Measurements from ENCODE around the gene CTNNA3. TPM values are rescaled to one million over a fixed set of nuclear protein-coding genes. Genes with fewer than 3 reads are reported as not detected.

Gene CTNNA3
- total and polyA plus RNA-seq, 2 donors (not counting 3 experiments of a cell fraction or from before 2014, with no cell fraction given) = not detected

DNA sequence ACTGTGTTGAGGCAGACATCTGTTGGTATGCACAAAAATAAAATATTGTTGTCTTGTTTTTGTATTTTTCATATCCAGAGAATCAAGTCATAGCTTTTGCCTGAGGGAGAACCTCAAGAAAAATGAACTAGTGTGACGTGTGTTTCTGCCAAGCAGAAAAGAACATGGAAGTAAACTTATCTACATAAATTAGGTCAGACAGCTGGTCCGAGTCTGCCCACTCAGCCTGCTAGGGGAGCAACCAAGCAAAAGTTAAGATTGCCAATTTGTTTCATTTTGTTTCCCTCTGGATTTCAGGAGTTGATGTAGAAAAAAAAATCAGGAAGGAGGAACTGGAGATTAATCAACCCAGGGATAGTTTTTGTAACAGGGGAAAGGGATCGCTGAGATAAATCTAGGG, 1342.6 kb downstream of the CTNNA3 start:
- BruUV-seq (replicated peaks) = no TSS peak
- Histone ChIP-seq H3K9me1 (replicated peaks; ENCODE audit: control insufficient read depth, extremely low read depth, insufficient read depth, low read length) (no peaks in the 10 kb centered on the region), H3K4me3 (replicated peaks in 1 of 3; ENCODE audit: insufficient read depth in 1 of 3, low read depth in 1 of 3, low read length in 3 of 3) (no peak overlapping the region), H2AFZ (ENCODE audit: low read depth, low read length) (no peak overlapping the region), H4K20me1 (replicated peaks; ENCODE audit: control insufficient read depth, extremely low read depth, insufficient read depth, low read length) (no peaks in the 10 kb centered on the region), H3K4me2 (ENCODE audit: insufficient read depth, low read length) (no peak overlapping the region), H3K4me1 (ENCODE audit: control insufficient read depth, extremely low read depth, insufficient read depth, low read length) (no peaks in the 10 kb centered on the region), H3K79me2 (ENCODE audit: control insufficient read depth, insufficient read depth, low read length) (no peaks in the 10 kb centered on the region), H3K9ac (replicated peaks; ENCODE audit: extremely low read depth, insufficient read depth, low read length) (no peak overlapping the region), H3K27me3 (ENCODE audit: control insufficient read depth in 2 of 2, insufficient read depth in 2 of 2, low read length in 2 of 2) (no peaks in the 10 kb centered on the region), H3K9me3 (replicated peaks; ENCODE audit: control insufficient read depth, insufficient read depth, low read length) (no peaks in the 10 kb centered on the region), H3K36me3 (ENCODE audit: control insufficient read depth in 2 of 2, extremely low read depth in 1 of 2, insufficient read depth in 2 of 2, low read length in 2 of 2) (no peaks in the 10 kb centered on the region), H3K27ac (ENCODE audit: insufficient read depth, low read depth, low read length) (no peak overlapping the region)
- CTCF ChIA-PET = no interaction called here
- dilution Hi-C loops (cut with MboI; ENCODE audit: extremely low pct_ligation_motif_present, low sequenced_read_pairs) = no loop called here
- POLR2A ChIA-PET = no interaction called here
- TF ChIP-seq, protein P1, sequence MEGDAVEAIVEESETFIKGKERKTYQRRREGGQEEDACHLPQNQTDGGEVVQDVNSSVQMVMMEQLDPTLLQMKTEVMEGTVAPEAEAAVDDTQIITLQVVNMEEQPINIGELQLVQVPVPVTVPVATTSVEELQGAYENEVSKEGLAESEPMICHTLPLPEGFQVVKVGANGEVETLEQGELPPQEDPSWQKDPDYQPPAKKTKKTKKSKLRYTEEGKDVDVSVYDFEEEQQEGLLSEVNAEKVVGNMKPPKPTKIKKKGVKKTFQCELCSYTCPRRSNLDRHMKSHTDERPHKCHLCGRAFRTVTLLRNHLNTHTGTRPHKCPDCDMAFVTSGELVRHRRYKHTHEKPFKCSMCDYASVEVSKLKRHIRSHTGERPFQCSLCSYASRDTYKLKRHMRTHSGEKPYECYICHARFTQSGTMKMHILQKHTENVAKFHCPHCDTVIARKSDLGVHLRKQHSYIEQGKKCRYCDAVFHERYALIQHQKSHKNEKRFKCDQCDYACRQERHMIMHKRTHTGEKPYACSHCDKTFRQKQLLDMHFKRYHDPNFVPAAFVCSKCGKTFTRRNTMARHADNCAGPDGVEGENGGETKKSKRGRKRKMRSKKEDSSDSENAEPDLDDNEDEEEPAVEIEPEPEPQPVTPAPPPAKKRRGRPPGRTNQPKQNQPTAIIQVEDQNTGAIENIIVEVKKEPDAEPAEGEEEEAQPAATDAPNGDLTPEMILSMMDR (IDR thresholded peaks at IDR 0.05; ENCODE audit: extremely low read depth in 1 of 2, insufficient read depth in 1 of 2, low read depth in 1 of 2, low read length in 2 of 2) = no peak
- no peak for TF ChIP-seq JUN (IDR thresholded peaks at IDR 0.05; ENCODE audit: borderline replicate concordance, insufficient read depth, insufficient read length, low read depth)
- TF ChIP-seq POLR2AphosphoS5 (IDR thresholded peaks at IDR 0.05; ENCODE audit: insufficient read depth, low read depth, low read length) = no peak
- no peak for TF ChIP-seq EZH2 (IDR thresholded peaks at IDR 0.05; ENCODE audit: borderline replicate concordance, low read depth, low read length, severe bottlenecking)
- TF ChIP-seq, protein P2, sequence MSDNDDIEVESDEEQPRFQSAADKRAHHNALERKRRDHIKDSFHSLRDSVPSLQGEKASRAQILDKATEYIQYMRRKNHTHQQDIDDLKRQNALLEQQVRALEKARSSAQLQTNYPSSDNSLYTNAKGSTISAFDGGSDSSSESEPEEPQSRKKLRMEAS (IDR thresholded peaks at IDR 0.05; ENCODE audit: insufficient read depth, insufficient read length) = no peak
- no peak for TF ChIP-seq GATA2 (IDR thresholded peaks at IDR 0.05; ENCODE audit: insufficient read depth, insufficient read length, low read depth, low read length)
- no peak for TF ChIP-seq FOS (IDR thresholded peaks at IDR 0.05; ENCODE audit: borderline replicate concordance, insufficient read depth, low read length)
- no peak for TF ChIP-seq MYC (IDR thresholded peaks at IDR 0.05; ENCODE audit: low read depth, low read length)
- no peak for TF ChIP-seq POLR2A (IDR thresholded peaks at IDR 0.05; ENCODE audit: low read depth, low read length)
- DNase-seq (ENCODE audit: low read depth, low spot score) (no peak), FAIRE-seq (no peak)
- intact Hi-C loops (cut with micrococcal nuclease) = no loop called here
